NK-92 (cell line): ENCODE measurements around the gene ABCG1.

Experiments used
- DNase-seq: peaks from one replicate; lab custom pipeline; 2025; ENCODE audit not compliant: unreplicated experiment; lab: John Stamatoyannopoulos, UW

ABCG1 gene

DNA sequence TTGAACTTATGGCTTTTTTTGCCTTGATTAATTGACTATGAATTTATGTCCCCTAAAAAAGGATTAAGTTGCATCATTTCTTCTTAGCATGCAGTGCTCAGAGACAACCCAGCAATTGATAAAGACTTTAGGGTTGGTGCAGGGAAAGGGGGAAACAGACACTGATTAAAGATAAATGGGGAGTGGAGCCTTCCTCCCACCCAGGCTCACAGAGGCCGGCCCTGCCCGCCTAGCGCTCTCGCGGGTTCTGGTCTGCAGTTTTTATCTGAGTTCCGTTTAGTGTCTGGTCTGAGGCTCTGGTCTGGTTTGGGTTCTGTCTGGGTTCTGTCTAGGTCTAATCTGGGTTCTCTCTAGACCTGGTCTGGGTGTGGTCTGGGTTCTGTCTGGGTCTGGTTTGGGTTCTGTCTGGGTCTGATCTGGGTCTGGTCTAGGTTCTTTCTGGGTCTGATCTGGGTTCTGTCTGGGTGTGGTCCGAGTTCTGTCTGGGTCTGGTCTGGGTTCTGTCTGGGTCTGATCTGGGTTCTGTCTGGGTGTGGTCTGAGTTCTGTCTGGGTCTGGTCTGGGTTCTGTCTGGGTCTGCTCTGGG is 48.1 kb downstream of the ABCG1 start:
- DNase-seq: no peak

GRCh38 chr21:42269386-42269785 is 50.4 kb downstream of the ABCG1 start:
- DNase-seq: no peak

DNA sequence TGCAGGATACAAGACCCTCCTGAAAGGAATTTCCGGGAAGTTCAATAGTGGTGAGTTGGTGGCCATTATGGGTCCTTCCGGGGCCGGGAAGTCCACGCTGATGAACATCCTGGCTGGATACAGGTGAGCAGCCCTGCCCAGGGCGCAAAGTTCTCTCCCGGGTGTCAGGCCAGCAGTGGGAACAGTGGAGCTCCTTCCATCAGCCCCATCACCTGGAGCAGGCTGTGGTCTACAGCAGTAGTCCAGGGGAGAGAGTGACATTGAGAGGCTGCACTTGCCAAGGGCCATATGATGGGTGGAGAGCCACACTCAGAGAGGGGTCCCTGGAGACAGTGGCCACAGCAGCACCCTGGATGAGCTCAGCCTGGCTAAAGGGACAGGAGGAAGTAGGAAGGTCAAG is 52.1 kb downstream of the ABCG1 start:
- no peak for DNase-seq

DNA sequence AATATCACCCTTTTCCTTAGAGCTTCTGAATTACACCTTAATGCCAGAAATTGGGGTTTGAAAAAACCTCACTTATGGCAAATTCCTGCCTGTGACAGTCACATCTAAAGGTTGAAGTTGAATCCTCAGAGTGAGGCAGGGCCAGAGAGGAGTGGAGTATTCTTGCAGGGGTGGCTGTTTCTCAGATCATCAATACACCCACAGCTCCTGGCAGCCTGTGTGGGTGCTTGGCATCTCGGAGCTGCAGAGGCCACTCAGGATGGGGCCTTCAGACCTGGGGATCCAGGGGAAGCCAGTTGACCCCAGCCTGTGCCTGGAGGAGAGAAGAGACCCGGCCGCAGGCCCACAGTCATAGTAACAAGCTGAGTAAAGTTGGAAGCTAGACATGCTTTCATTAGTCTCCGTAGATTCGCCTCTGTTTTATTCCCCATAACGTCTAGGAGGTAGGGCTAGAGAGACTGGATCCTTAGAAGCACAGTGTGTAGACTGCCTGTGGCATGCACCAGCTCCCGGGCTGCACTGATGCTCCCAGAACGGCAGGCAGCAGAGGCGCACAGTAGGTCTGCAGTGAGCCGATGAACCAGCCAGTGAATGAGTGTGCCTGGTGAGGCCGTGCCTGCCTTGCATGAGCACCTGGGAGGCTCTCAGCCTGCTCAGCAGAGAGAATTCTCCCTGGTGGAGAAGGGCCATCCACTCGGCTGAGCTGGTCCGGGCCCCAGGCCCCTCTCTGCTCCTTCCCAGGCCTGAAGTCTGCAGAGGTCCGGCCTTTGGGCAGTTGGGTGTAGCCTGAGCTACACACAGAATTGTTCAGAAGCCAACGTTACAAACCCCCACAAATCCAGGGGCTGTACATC is 53.4 kb downstream of the ABCG1 start:
- no peak for DNase-seq

- no peak for DNase-seq
Observed at GRCh38 chr21:42272984-42273600, 54.2 kb downstream of the ABCG1 start.

DNA sequence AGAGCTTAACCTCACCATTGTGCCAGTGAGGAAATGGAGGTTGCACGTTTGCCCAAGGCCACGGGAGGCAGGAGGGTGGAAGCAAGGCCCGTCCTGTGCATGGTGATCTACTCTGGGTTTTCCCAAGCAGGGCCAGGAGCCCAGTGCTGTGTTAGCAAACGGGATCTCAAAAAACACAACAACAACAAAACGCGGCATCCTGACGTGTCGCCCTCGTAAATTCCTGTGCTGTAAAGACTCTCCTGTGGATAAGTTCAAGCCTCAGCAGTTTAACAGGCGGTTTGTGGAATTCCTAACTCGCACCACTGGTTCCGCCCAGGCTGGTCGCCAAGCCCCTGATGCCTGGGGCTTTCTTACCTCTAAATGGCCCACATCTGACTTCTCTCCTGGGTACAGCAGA is 57.1 kb downstream of the ABCG1 start:
- DNase-seq: no peak

- no peak for DNase-seq
Observed at GRCh38 chr21:42276526-42277154, 57.7 kb downstream of the ABCG1 start.

DNA sequence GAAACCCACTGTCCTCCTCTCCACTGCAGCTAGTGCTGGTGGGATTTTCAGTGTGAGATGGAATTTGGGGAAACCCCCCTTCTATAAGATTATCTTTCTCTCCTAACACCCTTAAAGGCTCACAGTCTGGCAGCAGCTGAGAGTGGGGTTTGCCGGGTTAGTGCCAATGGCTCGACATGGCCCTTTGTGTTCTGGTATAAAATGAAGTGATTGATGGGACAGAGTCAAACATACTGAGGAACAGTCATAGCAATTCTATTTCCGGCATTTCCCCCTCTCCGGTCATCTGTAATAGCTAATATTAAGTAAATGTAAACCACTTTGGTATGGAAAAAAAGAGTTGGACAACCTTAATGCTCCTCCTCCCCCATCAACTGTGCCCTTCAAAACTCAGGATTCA is 58.7 kb downstream of the ABCG1 start:
- DNase-seq: no peak

- DNase-seq: no peak
Observed at GRCh38 chr21:42278451-42279149, 59.7 kb downstream of the ABCG1 start.

DNA sequence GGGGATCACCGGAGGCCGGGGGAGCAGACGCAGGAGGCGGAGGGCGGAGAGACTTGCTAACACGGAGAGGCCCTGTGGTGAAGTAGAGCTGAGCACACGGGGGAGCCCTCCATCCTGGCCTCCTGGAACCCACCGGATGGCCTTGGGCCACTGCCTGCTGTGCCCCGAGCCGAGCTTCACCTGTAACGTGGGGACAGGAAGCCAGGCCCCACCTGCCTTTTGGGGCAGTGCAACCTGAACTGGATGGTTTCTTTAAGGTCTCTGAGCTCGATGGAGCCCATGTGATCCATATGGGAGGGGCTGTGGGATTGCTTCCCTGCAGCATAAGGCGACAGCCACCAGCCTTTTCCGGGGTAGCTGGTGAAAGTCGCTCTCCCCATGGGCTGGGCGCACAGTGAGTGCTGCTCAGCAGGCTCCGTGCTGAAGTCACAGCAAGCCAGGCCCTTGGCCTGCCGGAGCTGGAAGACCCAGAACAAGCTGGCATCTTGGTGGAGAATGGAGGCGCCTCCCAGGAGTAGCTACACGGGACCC is 60.5 kb downstream of the ABCG1 start:
- no peak for DNase-seq

GRCh38 chr21:42279888-42280287 is 60.9 kb downstream of the ABCG1 start:
- DNase-seq: no peak

DNA sequence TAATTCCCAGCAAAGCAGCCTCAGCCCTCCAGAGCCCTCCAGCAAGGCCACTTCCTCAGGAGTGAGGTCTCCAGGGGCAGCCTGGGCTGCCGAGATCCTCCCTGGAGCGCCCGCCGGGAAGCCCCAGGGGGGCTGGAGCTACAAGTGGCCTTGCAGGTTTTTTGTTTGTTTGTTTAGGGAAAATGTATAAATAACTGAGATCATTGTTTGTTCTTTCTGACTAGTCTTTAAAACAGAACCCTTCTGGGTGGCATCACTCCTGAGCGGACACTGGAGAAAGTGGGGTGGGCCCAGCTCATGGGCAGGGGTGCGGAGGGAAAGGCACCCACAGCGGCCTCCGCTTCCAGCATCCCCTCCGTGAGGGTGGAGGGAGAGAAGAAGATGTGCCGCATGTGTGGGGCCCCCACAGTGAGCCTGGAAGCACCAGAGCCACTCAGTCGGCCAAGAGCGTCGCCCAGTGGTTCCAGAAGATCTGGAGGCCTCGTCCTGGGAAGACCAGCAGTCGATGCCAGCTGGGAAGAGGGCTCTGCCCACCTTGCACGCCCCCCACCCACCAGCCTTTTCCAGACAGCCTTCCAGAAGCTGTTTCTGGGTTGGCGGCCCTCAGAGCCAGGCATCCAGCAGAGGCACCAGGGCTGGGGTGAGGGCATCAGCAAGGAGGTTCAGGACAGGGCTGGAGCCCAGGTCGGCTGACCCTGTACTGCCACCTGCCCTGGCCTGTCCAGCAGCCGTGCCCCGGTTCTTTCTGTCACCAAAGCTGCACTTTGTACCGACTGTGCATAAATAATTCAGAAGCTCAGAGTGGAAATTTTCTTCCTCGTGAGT is 61.6 kb downstream of the ABCG1 start:
- no peak for DNase-seq

DNA sequence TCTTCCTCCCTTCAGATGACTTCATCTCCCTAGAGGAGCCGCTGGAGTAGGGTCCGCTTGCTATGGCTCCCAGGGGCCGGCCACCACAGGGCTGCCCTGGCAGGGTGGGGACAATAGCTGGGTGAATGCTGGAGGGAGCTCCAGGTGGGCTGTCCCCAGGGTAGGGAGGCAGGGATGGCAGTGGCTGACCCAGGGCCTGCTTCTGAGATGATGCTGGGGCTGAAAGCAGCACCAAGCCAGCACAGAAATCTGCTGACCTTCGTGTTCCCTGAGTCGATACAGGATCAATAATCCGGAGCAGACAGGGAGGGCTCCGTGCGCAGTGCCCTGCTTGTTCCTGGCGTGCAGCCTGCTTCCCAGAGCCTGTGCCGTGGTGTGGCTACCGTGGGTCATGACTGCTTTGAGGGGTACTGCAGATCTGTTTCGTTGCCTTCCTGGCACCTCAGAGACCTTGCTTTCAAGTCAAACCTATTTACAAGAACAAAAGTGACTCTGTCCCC is 62.3 kb downstream of the ABCG1 start:
- no peak for DNase-seq

DNA sequence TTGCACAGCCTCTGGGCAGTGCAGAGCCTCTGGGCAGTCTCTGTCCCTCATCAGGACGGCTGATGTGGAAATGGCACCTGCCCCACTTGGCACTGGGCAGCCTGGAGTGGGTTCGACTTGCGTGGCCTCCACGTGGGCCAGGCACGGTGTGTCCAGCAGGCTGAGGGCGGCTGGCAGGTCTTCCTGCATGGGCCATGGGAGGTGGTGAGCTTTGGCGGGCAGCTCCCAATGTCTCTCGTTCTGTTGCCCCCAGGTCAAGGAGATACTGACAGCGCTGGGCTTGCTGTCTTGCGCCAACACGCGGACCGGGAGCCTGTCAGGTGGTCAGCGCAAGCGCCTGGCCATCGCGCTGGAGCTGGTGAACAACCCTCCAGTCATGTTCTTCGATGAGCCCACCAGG is 63.1 kb downstream of the ABCG1 start:
- no peak for DNase-seq

- no peak for DNase-seq
Observed at GRCh38 chr21:42282715-42283114, 63.8 kb downstream of the ABCG1 start.

GRCh38 chr21:42285569-42286245 is 66.8 kb downstream of the ABCG1 start:
- DNase-seq: no peak

DNA sequence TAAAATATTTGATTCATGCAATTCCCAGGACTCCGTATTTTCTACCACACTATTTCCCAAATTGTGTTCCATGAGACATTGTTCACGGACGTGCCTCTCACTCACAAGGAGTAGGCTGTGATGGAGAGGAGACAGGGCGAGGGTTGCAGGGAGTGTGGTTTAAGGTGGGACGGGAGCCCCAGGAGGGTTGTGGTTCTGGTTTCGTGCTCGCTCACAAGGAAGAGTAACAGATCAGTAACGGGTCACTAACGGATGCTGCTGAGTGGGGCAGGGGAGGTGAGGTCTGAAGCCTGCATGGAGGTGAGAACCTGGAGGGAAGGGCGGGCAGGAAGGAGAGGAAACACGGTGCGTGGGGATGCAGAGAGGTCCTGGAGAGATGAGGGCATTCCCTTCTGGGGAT is 67.5 kb downstream of the ABCG1 start:
- DNase-seq: no peak

GRCh38 chr21:42287193-42288083 is 68.5 kb downstream of the ABCG1 start:
- no peak for DNase-seq
